HG02571 (cell line): ENCODE measurements around the gene GON7.
A peak's percentile ranks its signal among the peaks of the same experiment; 100 is the strongest.
"Not testable (repeated sequence)": the region's sequence is repeated elsewhere in the genome, so short reads cannot be mapped to it uniquely, and the experiment has no call there.

Experiments used
- ATAC-seq: cut with Tn5 transposase; IDR thresholded peaks from one replicate; pipeline ENCODE4 v1.9.1; 2021; ENCODE audit warnings: mild to moderate bottlenecking, moderate library complexity; ENCODE audit not compliant: unreplicated experiment

GON7 gene

GRCh38 chr14:93206793-93207467, at the start of gene GON7, which contains the start of gene UBR7:
Gene GON7, minus strand, starts transcription at chr14:93207065. Its CDS starts 28 bp downstream, at chr14:93207037.
Gene UBR7, plus strand, starts transcription at chr14:93207256. Its CDS starts 36 bp downstream, at chr14:93207292.
- peak; percentile 90 for ATAC-seq

- ATAC-seq: no peak
Observed at GRCh38 chr14:93249128-93249831, 42.4 kb upstream of the GON7 start.

- no peak for ATAC-seq
Observed at GRCh38 chr14:93246534-93246933, 39.7 kb upstream of the GON7 start.

- ATAC-seq: no peak
Observed at GRCh38 chr14:93245764-93246420, 39.0 kb upstream of the GON7 start.

GRCh38 chr14:93240678-93241000, 33.8 kb upstream of the GON7 start:
- ATAC-seq: no peak

GRCh38 chr14:93239869-93240677, 33.2 kb upstream of the GON7 start:
- ATAC-seq: no peak

- ATAC-seq: no peak
Observed at GRCh38 chr14:93234798-93235197, 27.9 kb upstream of the GON7 start.

- not testable (repeated sequence) for ATAC-seq
Observed at GRCh38 chr14:93233078-93233477, 26.2 kb upstream of the GON7 start.

GRCh38 chr14:93232159-93232558, 25.3 kb upstream of the GON7 start:
- no peak for ATAC-seq

GRCh38 chr14:93231129-93231979, 24.5 kb upstream of the GON7 start:
- no peak for ATAC-seq

GRCh38 chr14:93230539-93230938, 23.7 kb upstream of the GON7 start:
- no peak for ATAC-seq

GRCh38 chr14:93228550-93228949, 21.7 kb upstream of the GON7 start:
- ATAC-seq: no peak

GRCh38 chr14:93223565-93223964, 16.7 kb upstream of the GON7 start:
- ATAC-seq: no peak

- no peak for ATAC-seq
Observed at GRCh38 chr14:93220509-93220908, 13.6 kb upstream of the GON7 start.

- ATAC-seq: no peak
Observed at GRCh38 chr14:93219103-93219726, 12.3 kb upstream of the GON7 start.

- ATAC-seq: no peak
Observed at GRCh38 chr14:93214598-93214997, 7.7 kb upstream of the GON7 start.

GRCh38 chr14:93212432-93212831, 5.6 kb upstream of the GON7 start:
- peak; percentile 62 for ATAC-seq

GRCh38 chr14:93207468-93208308, 823 bp upstream of the GON7 start:
- peak; percentile 49 for ATAC-seq

- no peak for ATAC-seq
Observed at GRCh38 chr14:93201155-93201704, 5.6 kb downstream of the GON7 start.
